A549 (cell line): Measurements from ENCODE around the gene SARS1.

ENCODE experiments used
- BHLHE40 ChIP-seq: IDR thresholded peaks from 2 replicates; pipeline ENCODE4 v1.6.1; 2012; ENCODE audit warnings: low read depth, low read length, inconsistent platforms
- CBX2 ChIP-seq: fragments of 200-600 bp; sonication (generic); IDR thresholded peaks from 2 replicates; pipeline ENCODE4 v1.6.1; 2016; ENCODE audit warnings: low read depth, mild to moderate bottlenecking, borderline replicate concordance
- CTCF ChIP-seq: fragments of >200 bp; sonication (Bioruptor Twin); formaldehyde crosslinking; IDR thresholded peaks from 3 replicates; pipeline ENCODE4 v1.5.1; 2016
- EP300 ChIP-seq, 2 experiments: fragments of >200 bp; sonication (Bioruptor Twin); formaldehyde crosslinking; IDR thresholded peaks; 2 replicates in 1 of 2; 3 replicates in 1 of 2; pipeline ENCODE4 v1.6.1; 2016 to 2017
- MAZ ChIP-seq: fragments of 150-350 bp; IDR thresholded peaks from 2 replicates; pipeline ENCODE4 v1.6.1; 2014; ENCODE audit warnings: antibody characterized with exemption, low read depth, low read length, borderline replicate concordance
- POLR2A ChIP-seq: IDR thresholded peaks from 2 replicates; pipeline ENCODE4 v1.6.1; 2012; ENCODE audit warnings: mild to moderate bottlenecking, low read length
- RAD21 ChIP-seq, 2 experiments: fragments of >200 bp in 1 of 2; sonication (Bioruptor Twin) in 1 of 2; formaldehyde crosslinking in 1 of 2; IDR thresholded peaks in 1 of 2; conservative IDR thresholded peaks in 1 of 2; 2 replicates in 1 of 2; 3 replicates in 1 of 2; pipeline ENCODE4 v1.6.1; 2012 to 2018; ENCODE audit warnings: inconsistent platforms in 1 of 2
- TF ChIP-seq, protein P1 (sequence below): IDR thresholded peaks from 2 replicates; pipeline ENCODE4 v1.6.1; 2012

DNA sequence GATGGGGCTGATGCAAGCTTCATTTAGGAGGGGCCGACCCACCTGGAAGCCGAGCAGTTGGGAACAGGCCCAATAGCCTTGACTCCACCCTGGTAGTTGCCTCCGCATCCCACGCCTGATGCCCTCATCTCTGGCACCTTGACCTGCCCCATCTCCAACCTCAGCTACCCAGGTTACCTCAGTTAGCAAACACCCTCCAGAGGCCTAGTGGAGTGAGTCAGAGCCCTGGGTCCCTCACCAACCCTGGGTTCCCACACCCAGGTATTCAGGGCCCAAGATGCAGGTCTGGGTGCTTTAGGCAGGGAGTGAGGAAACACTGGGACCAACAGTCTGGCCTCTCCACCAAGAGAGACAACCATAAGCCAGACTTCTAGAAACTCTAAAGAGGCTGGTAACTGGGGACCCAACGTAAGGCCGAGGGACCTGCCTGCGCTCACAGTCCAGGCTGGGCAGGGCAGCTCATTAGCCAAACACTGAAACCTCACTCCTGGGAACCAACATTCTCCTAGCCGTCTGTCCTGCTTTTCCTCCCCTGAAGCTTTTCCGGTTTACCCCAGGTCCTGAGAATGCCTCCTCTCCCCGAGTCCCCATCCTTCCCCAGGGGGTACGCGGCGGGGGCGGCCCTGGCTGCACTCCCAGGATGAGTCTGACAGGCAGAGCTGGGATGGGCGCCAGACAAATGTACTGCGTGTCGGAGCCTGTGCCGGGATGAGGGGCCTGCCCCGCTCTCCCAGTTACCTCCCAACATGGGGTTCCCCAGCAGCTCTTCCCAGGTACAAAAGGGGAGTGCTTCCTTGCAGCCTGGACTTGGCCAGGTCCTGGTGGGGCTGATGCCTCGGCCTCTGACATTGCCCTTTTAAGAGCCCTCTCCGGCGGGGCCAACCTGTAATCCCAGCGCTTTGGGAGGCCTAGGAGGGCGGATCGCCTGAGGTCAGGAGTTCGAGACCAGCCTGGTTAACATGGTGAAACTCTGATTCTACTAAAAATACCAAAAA lies 26.7 kb downstream of the SARS1 start:
- TF ChIP-seq CBX2 (no peak), CTCF (no peak), POLR2A (no peak), BHLHE40 (no peak), MAZ (no peak), RAD21 (conservative IDR thresholded peaks at IDR 0.05 in 1 of 2, IDR thresholded peaks at IDR 0.05 in 1 of 2) (no peak), EP300 (IDR thresholded peaks at IDR 0.05) (no peak)
- TF ChIP-seq, protein P1, sequence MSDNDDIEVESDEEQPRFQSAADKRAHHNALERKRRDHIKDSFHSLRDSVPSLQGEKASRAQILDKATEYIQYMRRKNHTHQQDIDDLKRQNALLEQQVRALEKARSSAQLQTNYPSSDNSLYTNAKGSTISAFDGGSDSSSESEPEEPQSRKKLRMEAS, result no peak
